GM18519 (cell line): ENCODE data around the gene JAGN1.
"Not testable (repeated sequence)": the region's sequence is repeated elsewhere in the genome, so short reads cannot be mapped to it uniquely, and the experiment has no call there.

ENCODE experiments used
- ATAC-seq: cut with Tn5 transposase; IDR thresholded peaks from one replicate; pipeline ENCODE4 v1.9.1; 2021; ENCODE audit warnings: mild to moderate bottlenecking, moderate library complexity; ENCODE audit not compliant: unreplicated experiment, low FRiP score

The JAGN1 gene

GRCh38 chr3:9865125-9865637 is 25.2 kb upstream of the JAGN1 start:
- not testable (repeated sequence) for ATAC-seq

GRCh38 chr3:9866639-9867038 is 23.8 kb upstream of the JAGN1 start:
- no peak for ATAC-seq

- ATAC-seq = no peak
Measured at GRCh38 chr3:9867106-9867505, 23.3 kb upstream of the JAGN1 start.

- no peak for ATAC-seq
Measured at GRCh38 chr3:9869955-9870354, 20.5 kb upstream of the JAGN1 start.

GRCh38 chr3:9870978-9871377 is 19.4 kb upstream of the JAGN1 start:
- no peak for ATAC-seq

- not testable (repeated sequence) for ATAC-seq
Measured at GRCh38 chr3:9872067-9872466, 18.3 kb upstream of the JAGN1 start.

GRCh38 chr3:9875448-9875847 is 15.0 kb upstream of the JAGN1 start:
- no peak for ATAC-seq

- ATAC-seq = not testable (repeated sequence)
Measured at GRCh38 chr3:9876255-9876654, 14.2 kb upstream of the JAGN1 start.

- no peak for ATAC-seq
Measured at GRCh38 chr3:9876991-9877390, 13.4 kb upstream of the JAGN1 start.

- no peak for ATAC-seq
Measured at GRCh38 chr3:9878700-9879099, 11.7 kb upstream of the JAGN1 start.

- no peak for ATAC-seq
Measured at GRCh38 chr3:9879830-9880549, 10.4 kb upstream of the JAGN1 start, which contains the start of gene CIDEC. TSS of gene CIDEC (minus strand) at chr3:9880253. CDS start at chr3:9878486, 1,767 bp downstream.

GRCh38 chr3:9881441-9881840 is 9.0 kb upstream of the JAGN1 start:
- ATAC-seq = no peak

GRCh38 chr3:9883706-9884554 is 6.5 kb upstream of the JAGN1 start:
- no peak for ATAC-seq

GRCh38 chr3:9884555-9885165 is 5.8 kb upstream of the JAGN1 start:
- no peak for ATAC-seq

GRCh38 chr3:9886328-9886727 is 4.1 kb upstream of the JAGN1 start:
- ATAC-seq = no peak

- no peak for ATAC-seq
Measured at GRCh38 chr3:9887480-9887879, 2.9 kb upstream of the JAGN1 start.

- ATAC-seq = no peak
Measured at GRCh38 chr3:9888540-9888939, 1.9 kb upstream of the JAGN1 start.

GRCh38 chr3:9889405-9889804 is 1.0 kb upstream of the JAGN1 start:
- ATAC-seq = no peak

GRCh38 chr3:9891072-9891622 is 737 bp downstream of the JAGN1 start:
- ATAC-seq = no peak

- no peak for ATAC-seq
Measured at GRCh38 chr3:9893739-9894138, 3.3 kb downstream of the JAGN1 start.

- not testable (repeated sequence) for ATAC-seq
Measured at GRCh38 chr3:9895715-9896114, 5.3 kb downstream of the JAGN1 start.
